GM18868 (cell line): ENCODE data around the gene MEF2D.
A peak's percentile ranks its signal among the peaks of the same experiment; 100 is the strongest.

ENCODE experiments used
- ATAC-seq: cut with Tn5 transposase; IDR thresholded peaks from one replicate; pipeline ENCODE4 v1.9.1; 2021; ENCODE audit warnings: mild to moderate bottlenecking, moderate library complexity; ENCODE audit not compliant: unreplicated experiment

MEF2D gene

GRCh38 chr1:156430866-156431265 is 69.7 kb downstream of the MEF2D start:
- ATAC-seq = no peak

- ATAC-seq = no peak
Observed at GRCh38 chr1:156430303-156430702, 70.3 kb downstream of the MEF2D start.

GRCh38 chr1:156429313-156430060 is 71.1 kb downstream of the MEF2D start:
- no peak for ATAC-seq

DNA sequence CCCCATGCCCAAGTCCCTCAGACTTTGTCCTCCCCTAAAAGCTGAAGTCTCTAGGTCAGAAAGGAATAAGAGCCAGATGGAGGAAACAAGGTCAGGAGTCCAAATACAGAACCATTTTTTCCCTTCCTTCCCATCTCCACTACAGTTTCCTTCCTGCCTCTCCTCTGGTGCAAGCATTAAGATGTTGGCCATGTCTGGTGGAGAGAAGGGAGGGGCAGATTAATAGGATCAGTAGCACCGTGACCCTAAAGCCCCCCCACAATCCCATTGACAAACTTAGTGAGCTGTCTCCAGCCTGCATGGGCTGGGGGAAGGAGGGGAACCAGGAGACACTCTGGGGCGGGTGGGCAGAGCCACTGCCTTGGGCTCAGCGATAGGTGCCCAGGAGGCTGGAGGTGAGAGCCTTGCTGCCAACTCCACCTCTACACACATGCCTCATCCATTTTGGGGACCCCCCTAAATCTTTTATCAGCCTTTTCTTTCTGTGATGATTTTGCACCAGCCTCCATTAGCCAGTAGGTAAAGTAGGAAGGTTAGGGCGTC is 71.8 kb downstream of the MEF2D start:
- no peak for ATAC-seq

DNA sequence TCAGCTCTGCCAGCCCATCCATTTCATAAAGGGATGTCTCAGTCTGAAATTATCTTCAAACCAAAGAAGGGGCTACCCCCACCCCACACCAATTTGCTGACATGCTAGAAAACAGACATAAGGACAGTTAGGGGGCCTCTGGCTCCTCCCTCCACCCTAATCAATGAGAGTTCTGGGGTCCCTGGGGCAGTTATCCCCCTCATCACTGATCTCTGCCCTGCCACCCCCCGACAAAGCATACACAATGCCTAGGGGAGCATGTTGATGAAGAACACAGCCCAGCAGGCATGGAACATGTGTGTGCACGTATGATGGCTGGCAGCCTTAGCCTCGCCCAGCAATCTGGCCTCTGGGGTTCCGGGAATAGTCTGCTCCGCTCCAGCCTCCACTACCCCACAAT is 72.6 kb downstream of the MEF2D start:
- no peak for ATAC-seq

- no peak for ATAC-seq
Observed at GRCh38 chr1:156425943-156426342, 74.6 kb downstream of the MEF2D start.

- ATAC-seq = no peak
Observed at GRCh38 chr1:156424806-156425432, 75.7 kb downstream of the MEF2D start.

DNA sequence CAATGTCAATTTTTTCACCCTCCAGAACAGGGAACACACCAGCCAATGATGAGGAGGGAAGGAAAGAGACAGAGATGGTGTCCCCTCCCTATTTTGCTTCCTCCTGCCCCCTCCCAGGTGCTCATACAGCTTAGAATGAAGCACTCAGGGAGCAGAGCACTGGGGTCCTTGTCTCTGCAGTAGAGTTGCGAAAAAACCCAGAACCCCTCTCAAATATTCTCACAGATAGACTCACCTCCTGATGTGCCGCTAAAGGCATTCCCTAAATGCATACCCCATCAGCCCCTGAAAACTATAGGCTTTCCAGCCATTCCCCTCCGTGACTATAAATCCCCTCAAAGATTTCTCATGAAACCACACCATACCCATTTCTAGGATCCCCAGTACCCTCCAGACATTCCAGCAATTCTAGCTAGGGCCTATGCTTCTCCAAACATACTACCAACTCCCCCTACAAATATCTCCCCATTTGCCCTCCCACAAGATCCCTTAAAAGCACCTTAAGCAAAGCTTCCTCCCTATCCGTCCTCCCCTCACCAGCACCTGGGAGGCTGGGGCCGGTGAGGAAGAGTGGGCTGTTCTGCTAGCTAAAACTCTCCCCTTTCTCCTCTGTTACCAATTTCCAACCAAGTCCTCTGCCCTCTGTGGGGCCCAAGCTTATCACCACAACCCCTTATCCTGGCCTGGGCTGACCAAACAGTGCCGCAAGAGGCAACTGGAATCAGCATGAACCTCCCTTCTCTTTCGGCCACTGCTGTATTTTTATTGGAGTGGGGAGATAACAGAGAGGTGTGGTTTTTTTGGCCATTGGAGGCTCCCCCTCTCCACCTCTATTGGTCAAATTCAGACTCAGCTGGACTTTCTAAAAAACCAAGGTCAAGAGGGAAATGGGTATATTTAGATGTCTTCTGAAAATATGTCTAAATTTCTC is 76.9 kb downstream of the MEF2D start:
- ATAC-seq = no peak

DNA sequence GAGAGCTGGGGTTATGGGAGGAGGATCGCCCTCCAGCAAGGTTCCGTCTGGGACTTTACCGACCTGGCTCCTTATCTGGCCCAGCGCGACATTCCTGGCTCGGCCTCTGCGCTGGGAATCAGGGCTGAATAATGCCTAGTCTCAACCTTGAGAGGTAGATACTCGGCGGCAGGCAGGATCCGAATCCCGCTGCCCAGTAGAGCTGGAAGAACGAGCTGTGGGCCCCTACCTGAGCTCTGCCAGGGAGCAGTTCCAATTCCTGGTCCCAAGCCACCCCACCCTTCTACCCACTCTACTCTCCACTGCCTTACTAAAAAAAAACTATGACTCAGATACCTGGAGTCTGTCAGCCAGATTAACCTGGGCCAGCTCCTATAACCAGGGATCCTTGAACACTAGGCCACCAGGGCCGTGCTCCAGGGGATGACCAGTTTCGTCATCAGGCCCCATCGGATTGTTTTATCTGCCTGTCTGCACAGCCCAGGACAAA is 77.9 kb downstream of the MEF2D start:
- ATAC-seq = no peak

DNA sequence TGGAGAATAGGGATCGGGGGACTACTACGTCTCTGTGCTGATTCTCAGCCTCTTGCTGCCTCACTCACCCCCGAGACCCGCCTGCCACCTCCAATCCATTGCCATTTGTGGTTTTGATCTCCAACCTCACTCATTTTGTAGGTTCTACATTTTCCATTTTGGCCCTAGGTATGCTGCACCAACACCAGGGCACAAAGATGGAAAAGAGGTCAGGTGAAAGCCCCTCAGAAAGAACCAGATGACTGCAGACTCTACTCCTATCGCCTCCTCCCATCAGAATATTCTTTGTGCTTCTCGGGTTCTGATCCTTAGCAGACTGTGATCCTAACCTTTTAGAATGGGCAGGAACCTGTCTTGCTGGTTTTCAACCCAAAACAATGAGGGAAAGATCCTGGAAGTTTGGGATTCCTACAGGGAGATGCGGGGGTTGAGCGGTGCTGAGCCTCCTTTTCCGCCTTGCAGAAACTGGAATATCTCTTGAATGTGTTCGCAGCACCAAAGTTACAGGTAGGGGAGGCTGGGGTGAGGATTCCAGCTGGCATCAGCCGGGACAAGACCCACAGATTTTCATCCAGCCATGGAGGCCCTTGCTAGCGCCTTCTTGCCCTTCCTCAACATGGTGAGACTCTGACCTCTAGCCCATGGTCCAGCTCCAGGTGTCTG is 78.5 kb downstream of the MEF2D start:
- no peak for ATAC-seq

- peak; percentile 90 for ATAC-seq
Observed at GRCh38 chr1:156421062-156421938, 79.3 kb downstream of the MEF2D start.

DNA sequence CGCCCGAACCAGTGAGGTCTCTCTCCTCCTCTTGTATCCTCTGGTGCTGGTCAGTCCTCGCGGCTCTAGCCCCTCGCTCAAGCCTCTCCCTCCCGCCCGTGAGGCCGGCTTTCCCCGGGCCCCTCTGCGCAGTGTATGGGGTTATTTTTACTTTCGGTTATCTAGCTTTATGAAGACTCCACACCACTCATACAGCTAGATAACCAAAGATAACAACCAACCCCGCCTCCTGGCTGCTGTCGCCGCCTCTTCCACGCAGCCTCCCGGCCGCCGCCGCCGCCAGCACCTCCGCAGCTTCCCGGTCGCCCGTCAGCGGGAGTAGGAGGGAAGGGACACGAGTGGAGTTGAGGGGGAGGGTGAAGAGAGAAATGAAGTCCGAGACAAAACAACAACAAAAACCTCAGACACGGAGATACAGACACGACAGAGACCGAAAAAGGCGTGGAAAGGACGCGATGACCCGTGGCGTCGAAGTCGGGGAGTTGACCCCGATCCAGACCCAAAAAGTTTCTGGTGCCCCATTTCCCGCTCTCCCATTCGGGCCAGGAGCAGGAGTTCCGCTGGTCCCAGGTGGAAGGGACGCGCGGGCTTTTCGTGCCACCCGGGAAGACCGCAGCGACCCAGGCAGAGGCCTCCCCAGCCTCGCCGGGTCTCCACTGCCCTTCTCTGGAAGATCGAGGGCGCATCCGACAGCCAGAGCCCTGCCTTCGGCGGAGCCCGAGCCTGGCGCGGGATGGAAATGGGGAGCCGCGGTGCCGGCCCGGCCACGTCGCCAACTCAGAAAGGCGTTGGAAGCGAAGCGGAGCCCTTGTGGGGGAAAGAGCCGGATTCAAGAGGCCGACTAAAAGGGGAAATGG is 80.1 kb downstream of the MEF2D start:
- peak; percentile 41 for ATAC-seq

GRCh38 chr1:156419854-156420204 is 80.7 kb downstream of the MEF2D start:
- peak; percentile 7 for ATAC-seq

- no peak for ATAC-seq
Observed at GRCh38 chr1:156418416-156419070, 82.0 kb downstream of the MEF2D start.

DNA sequence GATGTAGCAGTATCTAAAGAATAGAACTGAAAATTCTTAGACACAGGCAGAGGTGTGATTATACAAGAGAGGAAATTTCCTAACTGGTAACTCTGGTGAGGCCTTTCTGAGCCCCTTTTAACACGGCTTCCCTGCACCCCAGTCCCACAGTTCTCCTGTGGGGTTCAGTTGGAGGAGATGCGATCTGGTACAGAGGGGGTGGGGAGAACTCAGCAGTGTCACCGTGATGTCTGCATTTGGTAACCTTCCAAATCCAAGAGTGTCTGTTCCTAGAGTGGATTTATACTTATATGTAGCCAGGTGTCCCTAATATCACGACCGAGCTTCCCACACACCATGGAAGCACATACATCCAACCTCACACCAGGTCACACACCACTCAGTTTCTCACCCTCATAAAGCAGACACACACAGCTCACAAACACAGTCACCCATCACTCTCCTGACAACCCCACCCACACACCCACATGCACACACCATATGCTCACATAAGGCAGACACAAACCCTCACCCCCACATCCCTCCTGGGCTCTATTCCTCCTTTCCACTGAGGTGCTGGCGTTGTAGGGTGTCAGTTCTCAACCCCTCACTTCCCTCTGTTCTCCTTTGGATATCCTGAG is 83.1 kb downstream of the MEF2D start:
- no peak for ATAC-seq

DNA sequence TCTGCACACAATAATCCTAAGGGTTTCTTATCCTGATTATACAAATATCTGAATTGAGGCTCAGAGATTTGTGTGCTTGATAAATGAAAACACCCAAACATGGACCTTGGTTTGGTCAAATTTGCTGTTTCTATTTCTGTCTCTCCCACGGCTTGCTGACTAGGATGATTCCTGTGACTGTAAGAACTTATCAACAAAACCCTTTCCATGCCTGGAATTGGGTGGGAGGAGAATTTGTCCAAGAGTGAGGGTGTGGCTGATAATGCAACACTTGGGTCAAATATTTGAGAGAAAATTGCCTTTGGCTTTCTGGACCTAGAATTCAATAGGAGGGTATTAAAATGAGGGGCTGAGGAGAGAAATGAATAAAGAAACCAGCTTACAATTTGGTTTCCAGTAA is 83.6 kb downstream of the MEF2D start:
- ATAC-seq = no peak

DNA sequence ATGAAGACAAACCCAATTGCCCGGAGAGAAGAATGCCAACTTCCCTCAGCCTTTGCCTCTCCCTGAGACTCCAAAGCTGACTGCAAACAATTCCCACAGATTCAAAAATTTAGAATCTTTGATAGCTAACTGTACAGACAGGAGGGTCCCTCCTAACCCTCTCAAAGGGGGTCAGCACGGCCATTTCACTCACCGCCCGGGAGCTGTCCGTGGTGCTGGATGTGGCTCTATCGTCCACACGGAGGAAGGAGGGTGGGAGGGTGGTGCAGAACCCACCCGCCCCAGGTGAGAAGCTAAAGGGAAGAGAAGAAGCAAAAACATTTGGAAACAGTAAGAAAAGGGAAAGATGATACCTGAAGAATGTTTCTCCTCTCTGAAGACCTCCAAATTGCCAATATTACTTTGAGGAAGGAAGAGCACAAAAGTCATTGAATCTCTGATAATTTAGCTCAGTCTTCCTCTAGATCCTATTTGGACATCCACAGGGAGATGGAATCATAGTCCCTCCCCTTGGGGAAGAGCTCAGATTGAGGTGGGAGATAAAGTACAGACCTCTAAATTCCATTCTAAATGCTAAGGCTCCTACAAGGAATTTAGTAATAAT is 86.0 kb downstream of the MEF2D start:
- ATAC-seq = no peak
